HTERT RPE-1 (cell line): Measurements from ENCODE around the gene STK32C.
"Not testable (repeated sequence)": the region's sequence is repeated elsewhere in the genome, so short reads cannot be mapped to it uniquely, and the experiment has no call there.

Experiments
- in situ Hi-C: fragments of 300-500 bp; cut with MboI; formaldehyde crosslinking; loops from 4 replicates; pipeline ENCODE4 v1.14.3; 2020; ENCODE audit warnings: low sequenced_read_pairs

The STK32C gene

GRCh38 chr10:132319853-132320653, 12.3 kb upstream of the STK32C start:
- in situ Hi-C loops, result no loop called here

GRCh38 chr10:132317477-132317876, 9.7 kb upstream of the STK32C start:
- in situ Hi-C loops, result not testable (repeated sequence)

GRCh38 chr10:132316133-132316532, 8.4 kb upstream of the STK32C start:
- in situ Hi-C loops, result no loop called here

- in situ Hi-C loops, result not testable (repeated sequence)
Measured at GRCh38 chr10:132314881-132315280, 7.1 kb upstream of the STK32C start.

GRCh38 chr10:132314336-132314735, 6.6 kb upstream of the STK32C start:
- in situ Hi-C loops, result no loop called here

GRCh38 chr10:132313865-132314264, 6.1 kb upstream of the STK32C start:
- in situ Hi-C loops, result no loop called here

- in situ Hi-C loops, result no loop called here
Measured at GRCh38 chr10:132313305-132313704, 5.6 kb upstream of the STK32C start.

- in situ Hi-C loops, result no loop called here
Measured at GRCh38 chr10:132311338-132311939, 3.7 kb upstream of the STK32C start.

- in situ Hi-C loops, result no loop called here
Measured at GRCh38 chr10:132310701-132311337, 3.1 kb upstream of the STK32C start.

GRCh38 chr10:132309879-132310591, 2.3 kb upstream of the STK32C start:
- in situ Hi-C loops, result no loop called here

- in situ Hi-C loops, result no loop called here
Measured at GRCh38 chr10:132309471-132309865, 1.7 kb upstream of the STK32C start.

- in situ Hi-C loops, result no loop called here
Measured at GRCh38 chr10:132308587-132309470, 1.1 kb upstream of the STK32C start.

GRCh38 chr10:132306864-132307751, 642 bp downstream of the STK32C start:
- in situ Hi-C loops, result no loop called here

GRCh38 chr10:132306343-132306685, 1.4 kb downstream of the STK32C start:
- in situ Hi-C loops, result no loop called here

GRCh38 chr10:132305654-132306342, 2.0 kb downstream of the STK32C start:
- in situ Hi-C loops, result no loop called here

GRCh38 chr10:132304756-132305509, 2.8 kb downstream of the STK32C start:
- in situ Hi-C loops, result no loop called here

GRCh38 chr10:132303361-132304115, 4.2 kb downstream of the STK32C start:
- in situ Hi-C loops, result no loop called here
